H1 (cell line): Measurements from ENCODE around the gene RAB3IP.
"Not testable (repeated sequence)": the region's sequence is repeated elsewhere in the genome, so short reads cannot be mapped to it uniquely, and the experiment has no call there.

Experiments
- CBX5 ChIP-seq: fragments of 300-800, 300-1000 bp; sonication (generic); IDR thresholded peaks from 2 replicates; pipeline ENCODE4 v1.7.1; 2016; ENCODE audit warnings: antibody characterized with exemption, low read length, low read depth
- GTF2F1 ChIP-seq: IDR thresholded peaks from 2 replicates; pipeline ENCODE4 v1.6.1; 2012; ENCODE audit warnings: low read depth, low read length, improper control_type of control experiment, borderline replicate concordance
- HDAC2 ChIP-seq, 2 experiments: fragments of 300-600 bp in 1 of 2; sonication (generic) in 1 of 2; IDR thresholded peaks; 2 replicates each; pipeline ENCODE4 v1.6.1; 2011 to 2012; ENCODE audit warnings: low read depth in 2 of 2, low read length in 2 of 2, mild to moderate bottlenecking in 2 of 2, moderate library complexity in 2 of 2, borderline replicate concordance in 1 of 2, inconsistent platforms in 1 of 2
- POLR2A ChIP-seq, 2 experiments: IDR thresholded peaks; 1 replicate in 1 of 2; 2 replicates in 1 of 2; pipeline ENCODE4 v1.6.1; 2011; ENCODE audit warnings: low read depth in 2 of 2, low read length in 2 of 2, mild to moderate bottlenecking in 2 of 2; ENCODE audit errors: control extremely low read depth in 1 of 2
- RAD21 ChIP-seq, 2 experiments: IDR thresholded peaks in 1 of 2; conservative IDR thresholded peaks in 1 of 2; 2 replicates each; pipeline ENCODE4 v1.6.1; 2011; ENCODE audit warnings: low read depth in 2 of 2, low read length in 2 of 2, improper control_type of control experiment in 1 of 2, inconsistent platforms in 1 of 2, mild to moderate bottlenecking in 1 of 2, moderate library complexity in 1 of 2
- SIN3A ChIP-seq, 2 experiments: IDR thresholded peaks in 1 of 2; conservative IDR thresholded peaks in 1 of 2; 2 replicates each; pipeline ENCODE4 v1.6.1; 2011 to 2012; ENCODE audit warnings: low read length in 2 of 2, improper control_type of control experiment in 1 of 2, low read depth in 1 of 2, mild to moderate bottlenecking in 1 of 2
- SP2 ChIP-seq: IDR thresholded peaks from 2 replicates; pipeline ENCODE4 v1.6.1; 2012; ENCODE audit warnings: mild to moderate bottlenecking, low read length, inconsistent platforms
- TAF1 ChIP-seq: IDR thresholded peaks from 2 replicates; pipeline ENCODE4 v1.6.1; 2011; ENCODE audit warnings: mild to moderate bottlenecking, low read depth, low read length
- TF ChIP-seq, protein P1 (sequence below), 3 experiments: IDR thresholded peaks; 1 replicate in 2 of 3; 2 replicates in 1 of 3; pipeline versions ENCODE4 v1.5.1 to v1.6.1; 2011; ENCODE audit warnings: low read length in 3 of 3, mild to moderate bottlenecking in 3 of 3, inconsistent platforms in 2 of 3, low read depth in 1 of 3, moderate library complexity in 1 of 3; ENCODE audit not compliant: insufficient read depth in 1 of 3; ENCODE audit errors: control extremely low read depth in 1 of 3
- TF ChIP-seq, protein P2 (sequence below): IDR thresholded peaks from 2 replicates; pipeline ENCODE4 v1.6.1; 2011; ENCODE audit warnings: low read length, improper control_type of control experiment

DNA sequence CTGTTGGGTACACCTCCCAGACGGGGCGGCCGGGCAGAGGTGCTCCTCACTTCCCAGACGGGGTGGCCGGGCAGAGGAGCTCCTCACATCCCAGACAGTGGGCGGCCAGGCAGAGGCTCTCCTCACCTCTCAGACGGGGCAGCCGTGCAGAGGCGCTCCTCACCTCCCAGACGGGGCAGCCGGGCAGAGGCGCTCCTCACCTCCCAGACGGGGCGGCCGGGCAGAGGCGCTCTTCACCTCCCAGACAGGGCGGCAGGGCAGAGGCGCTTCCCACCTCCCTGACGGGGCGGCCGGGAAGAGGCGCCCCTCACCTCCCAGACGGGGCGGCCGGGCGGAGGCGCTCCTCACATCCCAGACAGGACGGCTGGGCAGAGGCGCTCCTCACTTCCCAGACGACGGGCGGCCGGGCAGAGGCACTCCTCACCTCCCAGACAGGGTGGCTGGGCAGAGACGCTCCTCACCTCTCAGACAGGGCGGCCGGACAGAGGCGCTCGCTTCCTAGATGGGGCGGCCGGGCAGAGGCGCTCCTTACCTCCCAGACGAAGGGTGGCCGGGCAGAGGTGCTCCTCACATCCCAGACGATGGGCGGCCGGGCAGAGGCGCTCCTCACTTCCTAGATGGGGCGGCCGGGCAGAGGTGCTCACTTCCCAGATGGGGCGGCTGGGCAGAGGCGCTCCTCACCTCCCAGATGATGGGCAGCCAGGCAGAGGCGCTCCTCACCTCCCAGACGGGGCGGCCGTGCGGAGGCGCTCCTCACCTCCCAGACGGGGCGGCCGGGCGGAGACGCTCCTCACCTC lies 68.6 kb downstream of the RAB3IP start:
- TF ChIP-seq RAD21 (IDR thresholded peaks at IDR 0.05 in 1 of 2, conservative IDR thresholded peaks at IDR 0.05 in 1 of 2; ENCODE audit: low read depth in 2 of 2, low read length in 2 of 2); HDAC2 (IDR thresholded peaks at IDR 0.05; ENCODE audit: borderline replicate concordance in 1 of 2, low read depth in 2 of 2, low read length in 2 of 2); CBX5; POLR2A (IDR thresholded peaks at IDR 0.05; ENCODE audit: control extremely low read depth in 1 of 2, low read depth in 2 of 2, low read length in 2 of 2); GTF2F1; TAF1; SIN3A (conservative IDR thresholded peaks at IDR 0.05 in 1 of 2, IDR thresholded peaks at IDR 0.05 in 1 of 2; ENCODE audit: low read depth in 1 of 2, low read length in 2 of 2); SP2: not testable (repeated sequence)
- TF ChIP-seq, protein P1, sequence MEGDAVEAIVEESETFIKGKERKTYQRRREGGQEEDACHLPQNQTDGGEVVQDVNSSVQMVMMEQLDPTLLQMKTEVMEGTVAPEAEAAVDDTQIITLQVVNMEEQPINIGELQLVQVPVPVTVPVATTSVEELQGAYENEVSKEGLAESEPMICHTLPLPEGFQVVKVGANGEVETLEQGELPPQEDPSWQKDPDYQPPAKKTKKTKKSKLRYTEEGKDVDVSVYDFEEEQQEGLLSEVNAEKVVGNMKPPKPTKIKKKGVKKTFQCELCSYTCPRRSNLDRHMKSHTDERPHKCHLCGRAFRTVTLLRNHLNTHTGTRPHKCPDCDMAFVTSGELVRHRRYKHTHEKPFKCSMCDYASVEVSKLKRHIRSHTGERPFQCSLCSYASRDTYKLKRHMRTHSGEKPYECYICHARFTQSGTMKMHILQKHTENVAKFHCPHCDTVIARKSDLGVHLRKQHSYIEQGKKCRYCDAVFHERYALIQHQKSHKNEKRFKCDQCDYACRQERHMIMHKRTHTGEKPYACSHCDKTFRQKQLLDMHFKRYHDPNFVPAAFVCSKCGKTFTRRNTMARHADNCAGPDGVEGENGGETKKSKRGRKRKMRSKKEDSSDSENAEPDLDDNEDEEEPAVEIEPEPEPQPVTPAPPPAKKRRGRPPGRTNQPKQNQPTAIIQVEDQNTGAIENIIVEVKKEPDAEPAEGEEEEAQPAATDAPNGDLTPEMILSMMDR (IDR thresholded peaks at IDR 0.05; ENCODE audit: control extremely low read depth in 1 of 3, insufficient read depth in 1 of 3, low read depth in 1 of 3, low read length in 3 of 3) = not testable (repeated sequence)
- TF ChIP-seq, protein P2, sequence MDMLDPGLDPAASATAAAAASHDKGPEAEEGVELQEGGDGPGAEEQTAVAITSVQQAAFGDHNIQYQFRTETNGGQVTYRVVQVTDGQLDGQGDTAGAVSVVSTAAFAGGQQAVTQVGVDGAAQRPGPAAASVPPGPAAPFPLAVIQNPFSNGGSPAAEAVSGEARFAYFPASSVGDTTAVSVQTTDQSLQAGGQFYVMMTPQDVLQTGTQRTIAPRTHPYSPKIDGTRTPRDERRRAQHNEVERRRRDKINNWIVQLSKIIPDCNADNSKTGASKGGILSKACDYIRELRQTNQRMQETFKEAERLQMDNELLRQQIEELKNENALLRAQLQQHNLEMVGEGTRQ = not testable (repeated sequence)
